ENCODE data around the gene CCDC68. TPM values are rescaled to one million over a fixed set of nuclear protein-coding genes. Genes with fewer than 3 reads are reported as not detected.

The CCDC68 gene
- total RNA-seq, 1 experiment from 2014 or later: not detected

- POLR2A ChIA-PET (ENCODE audit: low non-redundant PET): no interaction called here
- CTCF ChIA-PET: no interaction called here
- no peak for DNase-seq (ENCODE audit: low spot score)
Observed at GRCh38 chr18:54949588-54949987, 9.7 kb downstream of the CCDC68 start.

GRCh38 chr18:54948350-54948837, 10.9 kb downstream of the CCDC68 start:
- no peak overlapping the region for H3K4me3 ChIP-seq (ENCODE audit: low read depth, low read length, poor library complexity, severe bottlenecking)
- ChIA-PET CTCF (no interaction called here), POLR2A (ENCODE audit: low non-redundant PET) (no interaction called here)
- no peaks in the 10 kb centered on the region for H3K36me3 ChIP-seq (ENCODE audit: insufficient read depth, low read length, poor library complexity, severe bottlenecking)
- no peaks in the 10 kb centered on the region for H3K9me3 ChIP-seq (ENCODE audit: low read depth, low read length, poor library complexity, severe bottlenecking)
- H3K4me1 ChIP-seq (ENCODE audit: insufficient read depth, low read length, poor library complexity, severe bottlenecking): no peaks in the 10 kb centered on the region
- intact Hi-C loops (cut with micrococcal nuclease; ENCODE audit: unreplicated experiment): no loop called here
- no peaks in the 10 kb centered on the region for H3K27me3 ChIP-seq (replicated peaks; ENCODE audit: insufficient read depth, low read depth, low read length, poor library complexity)
- no peak for DNase-seq (ENCODE audit: low spot score)
- H3K27ac ChIP-seq (ENCODE audit: low read depth, low read length, poor library complexity, severe bottlenecking): no peak overlapping the region
- no TSS peak for BruUV-seq (replicated peaks)
- TF ChIP-seq EZH2 (IDR thresholded peaks at IDR 0.05; ENCODE audit: borderline replicate concordance, low read depth, low read length, poor library complexity, severe bottlenecking) (no peak), CTCF (conservative IDR thresholded peaks at IDR 0.05; ENCODE audit: low read depth, low read length) (no peak)

More at GRCh38 chr18:54949588-54949987, 9.7 kb downstream of the CCDC68 start:
- H3K36me3 ChIP-seq (ENCODE audit: insufficient read depth, low read length, poor library complexity, severe bottlenecking): no peaks in the 10 kb centered on the region
- TF ChIP-seq CTCF (conservative IDR thresholded peaks at IDR 0.05; ENCODE audit: low read depth, low read length) (no peak), EZH2 (IDR thresholded peaks at IDR 0.05; ENCODE audit: borderline replicate concordance, low read depth, low read length, poor library complexity, severe bottlenecking) (no peak)
- H3K4me3 ChIP-seq (ENCODE audit: low read depth, low read length, poor library complexity, severe bottlenecking): no peak overlapping the region
- H3K27me3 ChIP-seq (replicated peaks; ENCODE audit: insufficient read depth, low read depth, low read length, poor library complexity): no peaks in the 10 kb centered on the region
- BruUV-seq (replicated peaks): no TSS peak
- no peaks in the 10 kb centered on the region for H3K9me3 ChIP-seq (ENCODE audit: low read depth, low read length, poor library complexity, severe bottlenecking)
- intact Hi-C loops (cut with micrococcal nuclease; ENCODE audit: unreplicated experiment): no loop called here
- H3K4me1 ChIP-seq (ENCODE audit: insufficient read depth, low read length, poor library complexity, severe bottlenecking): no peaks in the 10 kb centered on the region
- H3K27ac ChIP-seq (ENCODE audit: low read depth, low read length, poor library complexity, severe bottlenecking): no peak overlapping the region

- Histone ChIP-seq H3K4me1 (ENCODE audit: insufficient read depth, low read length, poor library complexity, severe bottlenecking) (no peaks in the 10 kb centered on the region), H3K4me3 (ENCODE audit: low read depth, low read length, poor library complexity, severe bottlenecking) (no peak overlapping the region), H3K36me3 (ENCODE audit: insufficient read depth, low read length, poor library complexity, severe bottlenecking) (no peaks in the 10 kb centered on the region), H3K27me3 (replicated peaks; ENCODE audit: insufficient read depth, low read depth, low read length, poor library complexity) (no peaks in the 10 kb centered on the region), H3K9me3 (ENCODE audit: low read depth, low read length, poor library complexity, severe bottlenecking) (no peaks in the 10 kb centered on the region), H3K27ac (ENCODE audit: low read depth, low read length, poor library complexity, severe bottlenecking) (no peak overlapping the region)
- no TSS peak for BruUV-seq (replicated peaks)
- TF ChIP-seq EZH2 (IDR thresholded peaks at IDR 0.05; ENCODE audit: borderline replicate concordance, low read depth, low read length, poor library complexity, severe bottlenecking): no peak
- TF ChIP-seq CTCF (conservative IDR thresholded peaks at IDR 0.05; ENCODE audit: low read depth, low read length): no peak
- POLR2A ChIA-PET (ENCODE audit: low non-redundant PET): interaction anchor here (0.6 kb wide), 1 partner anchor 447 kb away, joined by 3 read pairs; no protein-coding TSS in a partner anchor
- DNase-seq (ENCODE audit: low spot score): peak; percentile 21
- CTCF ChIA-PET: no interaction called here
- intact Hi-C loops (cut with micrococcal nuclease; ENCODE audit: unreplicated experiment): no loop called here
Observed at GRCh38 chr18:54947091-54947490, 12.2 kb downstream of the CCDC68 start.

Measured in A673 (cell line).